Right ventricle myocardium inferior (tissue), 1 donor: ENCODE data around the gene INAVA. TPM values are rescaled to one million over a fixed set of nuclear protein-coding genes. Genes with fewer than 3 reads are reported as not detected.
A peak's percentile ranks its signal among the peaks of the same experiment; 100 is the strongest.
"Not testable (repeated sequence)": the region's sequence is repeated elsewhere in the genome, so short reads cannot be mapped to it uniquely, and the experiment has no call there.

Experiments used
- ATAC-seq: fragments of 200-7000 bp; cut with Tn5 transposase; one replicate; pipeline ENCODE4 v1.9.1; 2020; ENCODE audit warnings: mild to moderate bottlenecking, moderate library complexity
- DNase-seq: peaks from one replicate; pipeline ENCODE4 v3.0.0; 2021; ENCODE audit errors: missing footprints
- intact Hi-C: fragments of 100-400 bp; cut with DNase I; formaldehyde crosslinking; loops from one replicate; pipeline ENCODE4 v1.11.0; 2022
- total RNA-seq: library from RNA; stranded (reverse); fragmentation: NEBNext Ultra II Directional; extraction: Animal tissue kit (Norgen Biotek cat#: 25700); gene quantifications from one replicate; pipeline ENCODE4 v1.2.1, GENCODE V29; 2021
- donor health status: DM: no; HTN: yes; CAD: no; lungs with severe emphysema.

The INAVA gene
- total RNA-seq, 1 donor from 2014 or later, result not detected

- ATAC-seq, DNase-seq, intact Hi-C loops: not testable (repeated sequence)
These were observed 17.2 kb downstream of the INAVA start for GRCh38 chr1:200911936-200912335.

DNA sequence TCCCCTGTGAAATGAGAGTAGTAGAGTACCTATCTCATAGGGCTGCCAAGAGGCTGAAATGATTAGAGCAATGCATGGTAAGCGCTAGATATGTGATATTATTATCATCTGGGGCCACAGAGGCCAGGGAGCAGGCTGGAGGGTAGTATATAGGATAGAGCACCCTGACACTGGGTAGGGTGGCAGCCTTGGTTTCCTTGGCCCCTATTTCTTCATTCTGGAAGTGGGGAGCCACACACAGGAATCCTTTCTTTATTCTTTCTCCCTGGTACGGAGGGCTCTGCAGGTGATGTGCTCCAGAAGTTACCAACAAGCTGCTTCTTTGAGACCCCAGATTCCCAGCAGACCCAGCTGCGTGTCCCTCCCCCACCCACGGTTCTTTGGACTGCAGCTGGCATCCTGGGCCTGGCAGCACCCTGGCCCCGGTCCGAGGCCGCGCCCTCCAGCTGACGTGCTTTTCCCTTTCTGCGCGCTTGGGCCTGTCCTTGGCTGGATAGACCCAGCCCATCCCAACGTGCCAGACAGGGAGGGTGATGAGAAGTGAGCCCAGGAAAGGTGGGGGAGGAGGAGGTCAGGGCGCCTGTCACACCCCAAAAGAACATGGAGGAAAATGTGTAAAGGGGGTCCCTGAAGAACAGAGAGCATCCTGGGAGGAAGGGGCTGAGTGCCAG, 18.2 kb downstream of the INAVA start:
- intact Hi-C loops, result no loop called here
- no peak for DNase-seq
- ATAC-seq, result no peak

- DNase-seq, result no peak
- intact Hi-C loops, result no loop called here
- no peak for ATAC-seq
These were observed 21.5 kb downstream of the INAVA start for GRCh38 chr1:200916152-200916551.

DNA sequence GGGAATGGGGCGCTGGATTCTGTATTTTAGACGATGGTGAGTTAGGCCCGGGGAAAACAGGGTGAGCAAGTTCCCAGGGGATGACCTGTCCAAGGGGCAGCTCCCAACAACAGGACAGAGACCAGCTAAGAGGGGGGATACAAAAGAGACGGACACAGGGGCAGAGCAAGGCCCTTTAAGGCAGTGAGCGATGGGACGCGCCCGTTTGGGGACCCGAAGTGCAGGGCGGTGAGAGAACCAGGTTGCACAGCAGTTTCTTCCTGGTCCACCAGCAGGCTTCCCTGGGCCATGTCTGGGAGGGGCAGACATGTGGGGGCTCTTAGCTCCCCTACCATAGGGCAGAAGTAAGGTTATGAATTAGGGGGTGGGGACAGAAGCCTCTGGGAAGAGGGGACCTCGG, 22.0 kb downstream of the INAVA start:
- intact Hi-C loops, result no loop called here
- ATAC-seq, result no peak

DNA sequence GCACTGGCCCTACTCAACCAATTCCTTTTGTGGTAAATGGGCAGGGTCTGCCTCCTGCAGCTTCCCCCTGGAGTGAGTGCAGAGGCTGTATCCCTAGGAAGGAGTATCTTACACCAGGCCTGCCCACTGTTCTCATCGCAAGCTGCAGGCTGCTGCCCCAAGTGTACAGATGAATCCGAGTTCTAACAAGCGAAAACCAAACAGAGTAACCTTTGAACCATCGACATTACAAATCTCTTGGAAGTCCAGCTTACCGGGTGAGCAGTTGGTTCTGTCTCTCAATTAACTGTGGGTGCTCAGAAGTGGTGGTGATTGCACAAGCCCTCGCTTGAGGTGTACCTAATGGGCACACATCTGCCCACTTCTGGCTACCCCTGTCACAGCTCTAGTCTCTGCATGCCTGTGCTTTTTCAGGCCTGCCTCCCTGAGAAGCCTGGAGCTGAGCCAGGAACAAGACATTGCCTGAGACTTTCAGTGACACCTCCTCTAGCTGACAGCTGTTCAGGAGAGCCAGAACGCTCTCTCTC, 22.7 kb downstream of the INAVA start:
- ATAC-seq (peak; percentile 85), DNase-seq (no peak)
- intact Hi-C loops, result no loop called here

More for the DNA sequence above, 22.0 kb downstream of the INAVA start:
- no peak for DNase-seq

DNA sequence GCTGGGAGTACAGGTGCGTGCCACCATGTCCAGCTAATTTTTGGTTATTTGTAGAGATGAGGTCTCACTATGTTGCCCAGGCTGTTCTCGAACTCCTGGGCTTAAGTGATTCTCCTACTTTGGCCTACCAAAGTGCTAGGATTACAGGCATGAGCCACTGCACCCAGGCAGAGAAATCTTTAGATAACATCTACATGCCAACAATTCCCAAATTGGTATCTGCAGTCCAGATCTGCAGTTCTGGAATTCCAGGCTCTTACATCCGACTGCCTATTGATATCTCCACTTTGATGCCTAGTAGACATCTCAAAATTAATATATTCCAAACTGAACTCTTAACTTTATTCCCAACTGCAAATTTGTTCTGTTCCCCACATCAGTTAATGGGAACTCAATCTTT, 23.3 kb downstream of the INAVA start:
- intact Hi-C loops, result no loop called here
- ATAC-seq (no peak), DNase-seq (no peak)

GRCh38 chr1:200919386-200919785, 24.7 kb downstream of the INAVA start:
- intact Hi-C loops, result no loop called here
- ATAC-seq (no peak), DNase-seq (no peak)

- DNase-seq, result no peak
- ATAC-seq, result no peak
- intact Hi-C loops, result no loop called here
These were observed 26.9 kb downstream of the INAVA start for GRCh38 chr1:200921571-200922110.

DNA sequence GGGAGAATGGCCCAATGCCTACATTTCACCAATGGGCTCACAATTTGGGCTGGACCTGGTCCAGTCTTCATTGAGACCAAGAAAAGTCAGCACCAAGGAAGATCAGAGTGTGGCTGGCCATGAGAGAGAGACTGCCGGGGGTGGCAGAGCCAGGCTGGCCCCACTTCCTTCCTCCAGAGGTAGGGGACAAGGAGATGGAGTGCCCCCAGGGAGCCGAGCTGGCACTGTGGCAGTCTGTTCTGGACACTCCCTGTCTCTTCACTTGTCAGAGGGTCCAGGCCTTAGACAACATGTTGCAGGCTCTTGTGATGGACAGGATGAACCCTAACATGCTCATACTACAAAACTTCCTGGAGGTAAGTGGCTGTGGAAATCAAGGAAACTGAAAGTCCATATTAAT, 27.7 kb downstream of the INAVA start:
- DNase-seq (no peak), ATAC-seq (no peak)
- intact Hi-C loops, result no loop called here

DNA sequence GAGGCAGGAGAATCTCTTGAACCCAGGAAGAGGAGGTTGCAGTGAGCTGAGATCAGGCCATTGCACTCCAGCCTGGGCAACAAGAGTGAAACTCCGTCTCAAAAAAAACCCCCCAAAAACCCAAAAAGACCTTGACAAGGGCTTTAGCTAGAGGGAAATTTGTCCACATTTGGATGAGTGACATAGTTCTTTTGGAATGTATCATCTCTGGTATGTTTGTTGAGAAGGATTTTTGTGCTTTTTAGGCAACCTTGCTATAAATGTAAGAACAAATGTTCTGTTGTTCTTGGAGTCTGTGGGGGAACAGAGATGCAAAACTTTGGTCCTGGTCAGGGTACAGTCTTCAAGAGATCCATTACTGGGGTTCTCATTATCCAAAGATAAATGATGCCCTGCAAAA, 28.9 kb downstream of the INAVA start:
- no peak for DNase-seq
- intact Hi-C loops, result no loop called here
- no peak for ATAC-seq

GRCh38 chr1:200925831-200926230, 31.1 kb downstream of the INAVA start:
- DNase-seq (no peak), ATAC-seq (no peak)
- intact Hi-C loops, result no loop called here

DNA sequence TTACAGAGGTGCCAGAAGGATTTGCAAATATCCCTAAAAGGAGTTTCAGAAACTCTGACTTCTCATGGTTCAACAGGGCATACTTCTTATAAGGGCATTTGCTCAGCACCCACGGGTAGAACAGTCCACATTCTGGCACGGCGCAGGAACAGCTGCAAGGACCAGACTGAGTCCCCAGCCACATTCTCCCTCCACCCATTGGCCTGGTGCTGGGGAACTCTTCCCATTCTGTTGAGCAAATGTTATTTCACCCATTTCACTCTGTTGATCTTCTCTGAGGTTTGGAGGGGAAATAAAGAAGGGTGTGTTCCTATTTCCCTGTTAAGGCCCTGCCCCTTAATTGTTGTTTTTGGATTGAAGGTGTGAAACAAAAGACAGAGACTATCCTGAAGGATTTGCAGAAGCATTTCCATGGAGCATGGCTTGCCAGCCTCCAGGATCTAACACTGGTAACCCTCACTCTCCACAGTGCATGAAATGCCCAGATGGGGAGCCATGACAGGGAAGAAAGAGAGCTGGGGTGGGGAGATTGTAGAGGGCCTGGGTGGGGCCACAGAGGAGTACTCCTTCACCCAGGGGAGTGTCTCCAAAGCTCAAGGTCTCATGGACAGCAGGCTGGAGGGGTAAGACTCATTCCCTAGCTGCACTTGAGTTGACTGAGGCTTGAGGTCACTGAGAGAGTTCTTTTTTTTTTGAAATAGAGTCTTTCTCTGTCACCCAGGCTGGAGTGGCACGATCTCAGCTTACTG, 35.0 kb downstream of the INAVA start:
- DNase-seq (no peak), ATAC-seq (no peak)
- intact Hi-C loops, result no loop called here

GRCh38 chr1:200930285-200930684, 35.6 kb downstream of the INAVA start:
- DNase-seq, ATAC-seq, intact Hi-C loops: not testable (repeated sequence)

GRCh38 chr1:200931776-200932175, 37.1 kb downstream of the INAVA start:
- intact Hi-C loops, result no loop called here
- ATAC-seq (no peak), DNase-seq (no peak)

DNA sequence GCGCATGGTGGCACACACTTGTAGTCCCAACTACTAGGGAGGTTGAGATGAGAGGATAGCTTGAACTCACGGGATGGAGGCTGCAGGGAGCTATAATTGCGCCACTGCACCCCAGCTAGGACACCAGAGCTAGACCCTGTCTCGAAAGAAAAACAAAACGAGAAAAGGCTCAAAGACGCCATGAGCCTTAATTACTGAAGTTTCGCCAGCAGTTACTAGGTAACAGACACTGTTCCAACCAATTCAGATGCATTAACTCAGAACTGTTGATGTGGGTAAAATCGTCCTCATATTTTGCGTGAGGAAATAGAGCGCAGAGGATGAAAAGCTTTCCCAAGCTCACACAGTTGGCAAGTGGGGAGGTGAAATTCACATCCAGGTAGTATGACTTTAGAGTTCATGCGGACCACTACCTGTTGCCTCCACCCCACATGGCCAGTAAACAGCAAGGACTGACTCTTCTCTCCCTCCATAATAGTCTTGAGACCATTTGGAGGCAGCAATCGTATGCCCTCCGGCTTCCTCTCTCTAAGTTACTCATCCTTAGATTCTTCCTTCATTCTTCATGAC, 40.1 kb downstream of the INAVA start:
- no peak for ATAC-seq
- DNase-seq, result no peak
- intact Hi-C loops, result no loop called here

GRCh38 chr1:200935286-200935962, 40.7 kb downstream of the INAVA start:
- DNase-seq, intact Hi-C loops, ATAC-seq: not testable (repeated sequence)

GRCh38 chr1:200938955-200939354, 44.3 kb downstream of the INAVA start:
- ATAC-seq, result no peak
- intact Hi-C loops, result no loop called here
- DNase-seq, result no peak

DNA sequence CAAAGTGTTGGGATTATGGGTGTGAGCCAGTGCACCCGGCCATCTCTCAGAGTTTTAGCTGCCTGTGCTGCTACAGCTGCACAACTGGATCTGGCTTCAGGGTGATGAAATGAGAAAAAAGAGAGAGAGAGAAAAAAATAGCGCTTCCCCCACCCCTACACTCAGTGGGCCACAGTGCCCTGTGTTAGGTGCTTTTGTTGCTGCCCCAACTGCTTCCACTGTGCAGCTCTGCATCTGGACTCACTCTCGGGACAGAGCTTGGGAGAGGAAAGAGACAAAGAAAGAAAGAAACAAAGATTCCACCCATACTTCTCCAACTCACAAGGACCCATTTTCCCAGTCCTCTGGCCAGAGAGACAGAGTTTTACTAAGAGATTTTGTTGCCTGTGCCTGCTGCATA, 50.4 kb downstream of the INAVA start:
- no peak for ATAC-seq
- intact Hi-C loops, result no loop called here
- no peak for DNase-seq

GRCh38 chr1:200947059-200947566, 52.4 kb downstream of the INAVA start:
- ATAC-seq (no peak), DNase-seq (no peak)
- intact Hi-C loops, result no loop called here
